Glutamatergic neuron (in vitro differentiated cells): ENCODE results near the gene LTBR. TPM values are rescaled to one million over a fixed set of nuclear protein-coding genes. Genes with fewer than 3 reads are reported as not detected.

Experiments used
- DNase-seq: peaks from one replicate; pipeline ENCODE4 v3.0.0; 2022
- H3K27ac Mint-ChIP-seq: one replicate; pipeline ENCODE4 v1.8.0; 2020; ENCODE audit warnings: mild to moderate bottlenecking, mixed read lengths, inconsistent platforms; ENCODE audit not compliant: unreplicated experiment
- H3K27me3 Mint-ChIP-seq: one replicate; pipeline ENCODE4 v1.8.0; 2020; ENCODE audit warnings: mild to moderate bottlenecking, moderate library complexity, mixed read lengths, inconsistent platforms; ENCODE audit not compliant: unreplicated experiment
- H3K36me3 Mint-ChIP-seq: one replicate; pipeline ENCODE4 v1.8.0; 2020; ENCODE audit warnings: mild to moderate bottlenecking, mixed read lengths, inconsistent platforms; ENCODE audit not compliant: unreplicated experiment
- H3K4me1 Mint-ChIP-seq: one replicate; pipeline ENCODE4 v1.8.0; 2020; ENCODE audit warnings: mild to moderate bottlenecking, low read depth, mixed read lengths, inconsistent platforms; ENCODE audit not compliant: unreplicated experiment
- H3K4me3 Mint-ChIP-seq: one replicate; pipeline ENCODE4 v1.8.0; 2020; ENCODE audit warnings: mild to moderate bottlenecking, mixed read lengths, inconsistent platforms; ENCODE audit not compliant: unreplicated experiment
- H3K9me3 Mint-ChIP-seq: one replicate; pipeline ENCODE4 v1.8.0; 2020; ENCODE audit warnings: mild to moderate bottlenecking, moderate library complexity, mixed read lengths, inconsistent platforms; ENCODE audit not compliant: unreplicated experiment
- CTCF ChIP-seq: fragments of 200-600 bp; sonication (generic); IDR thresholded peaks from one replicate; pipeline ENCODE4 v1.5.0; 2021; ENCODE audit not compliant: partially characterized antibody, unreplicated experiment
- total RNA-seq: library from RNA; stranded (reverse); fragmentation: NEBNext Ultra II Directional; extraction: Animal tissue kit (Norgen Biotek cat#: 25700); gene quantifications from one replicate; pipeline ENCODE4 v1.2.1, GENCODE V29; 2021; ENCODE audit not compliant: unreplicated experiment

The LTBR gene
- total RNA-seq, 1 donor from 2014 or later: not detected

GRCh38 chr12:6376079-6376869 is 7.7 kb upstream of the LTBR start:
- Mint-ChIP-seq H3K27ac (no peak overlapping the region), H3K4me1 (peaks cover 9% of the 10 kb centered on the region), H3K36me3 (no peaks in the 10 kb centered on the region)

GRCh38 chr12:6376870-6377666 is 6.9 kb upstream of the LTBR start:
- Mint-ChIP-seq H3K9me3 (peaks cover 3% of the 10 kb centered on the region), H3K27me3 (peaks cover 17% of the 10 kb centered on the region), H3K27ac (no peak overlapping the region), H3K4me1 (peaks cover 8% of the 10 kb centered on the region), H3K36me3 (no peaks in the 10 kb centered on the region), H3K4me3 (no peak overlapping the region)
- TF ChIP-seq CTCF: no peak
- DNase-seq: no peak

More at GRCh38 chr12:6376079-6376869, 7.7 kb upstream of the LTBR start:
- H3K4me3 Mint-ChIP-seq: no peak overlapping the region
- H3K27me3 Mint-ChIP-seq: peaks cover 14% of the 10 kb centered on the region
- TF ChIP-seq CTCF: no peak
- DNase-seq: no peak
- H3K9me3 Mint-ChIP-seq: peaks cover 3% of the 10 kb centered on the region

- Mint-ChIP-seq H3K27me3 (peaks cover 17% of the 10 kb centered on the region), H3K4me3 (no peak overlapping the region), H3K4me1 (peaks cover 3% of the 10 kb centered on the region), H3K36me3 (no peaks in the 10 kb centered on the region), H3K27ac (no peak overlapping the region), H3K9me3 (peaks cover 3% of the 10 kb centered on the region)
- TF ChIP-seq CTCF: no peak
- DNase-seq: no peak
Measured at GRCh38 chr12:6377667-6377994, 6.3 kb upstream of the LTBR start.

- peaks cover 1% of the 10 kb centered on the region for H3K9me3 Mint-ChIP-seq
- peaks cover 1% of the 10 kb centered on the region for H3K4me1 Mint-ChIP-seq
- H3K4me3 Mint-ChIP-seq: no peak overlapping the region
- no peak overlapping the region for H3K27ac Mint-ChIP-seq
- DNase-seq: no peak
- no peak for TF ChIP-seq CTCF
- H3K36me3 Mint-ChIP-seq: no peaks in the 10 kb centered on the region
- H3K27me3 Mint-ChIP-seq: peaks cover 18% of the 10 kb centered on the region
Measured at GRCh38 chr12:6378709-6379472, 5.1 kb upstream of the LTBR start.
